ENCODE measurements around the gene F2RL3.

DNA sequence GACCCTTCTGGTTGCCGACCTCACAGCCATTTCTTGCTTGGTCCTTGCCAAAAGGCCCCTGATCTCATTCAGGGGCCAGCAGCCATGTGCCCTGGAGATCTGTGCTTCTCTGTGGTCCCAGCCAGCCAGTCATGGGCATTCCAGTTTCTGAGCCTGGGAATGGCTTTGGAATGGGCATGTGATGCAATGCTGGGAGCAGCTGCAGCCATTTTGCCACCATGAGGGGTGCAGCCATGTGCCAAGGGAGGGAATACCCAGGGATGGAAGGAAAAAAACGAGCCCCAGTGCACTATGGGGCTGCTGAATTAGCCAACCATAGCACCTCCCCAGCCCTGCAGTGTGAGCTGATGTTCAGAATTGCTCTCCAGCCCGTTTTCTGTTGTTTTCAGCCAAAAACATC is 26.3 kb downstream of the F2RL3 start:
- TF ChIP-seq, protein P1, sequence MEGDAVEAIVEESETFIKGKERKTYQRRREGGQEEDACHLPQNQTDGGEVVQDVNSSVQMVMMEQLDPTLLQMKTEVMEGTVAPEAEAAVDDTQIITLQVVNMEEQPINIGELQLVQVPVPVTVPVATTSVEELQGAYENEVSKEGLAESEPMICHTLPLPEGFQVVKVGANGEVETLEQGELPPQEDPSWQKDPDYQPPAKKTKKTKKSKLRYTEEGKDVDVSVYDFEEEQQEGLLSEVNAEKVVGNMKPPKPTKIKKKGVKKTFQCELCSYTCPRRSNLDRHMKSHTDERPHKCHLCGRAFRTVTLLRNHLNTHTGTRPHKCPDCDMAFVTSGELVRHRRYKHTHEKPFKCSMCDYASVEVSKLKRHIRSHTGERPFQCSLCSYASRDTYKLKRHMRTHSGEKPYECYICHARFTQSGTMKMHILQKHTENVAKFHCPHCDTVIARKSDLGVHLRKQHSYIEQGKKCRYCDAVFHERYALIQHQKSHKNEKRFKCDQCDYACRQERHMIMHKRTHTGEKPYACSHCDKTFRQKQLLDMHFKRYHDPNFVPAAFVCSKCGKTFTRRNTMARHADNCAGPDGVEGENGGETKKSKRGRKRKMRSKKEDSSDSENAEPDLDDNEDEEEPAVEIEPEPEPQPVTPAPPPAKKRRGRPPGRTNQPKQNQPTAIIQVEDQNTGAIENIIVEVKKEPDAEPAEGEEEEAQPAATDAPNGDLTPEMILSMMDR (IDR thresholded peaks at IDR 0.05), result no peak
- no peak for TF ChIP-seq POLR2A (IDR thresholded peaks at IDR 0.05)
